ENCODE measurements around the gene LZTR1.

DNA sequence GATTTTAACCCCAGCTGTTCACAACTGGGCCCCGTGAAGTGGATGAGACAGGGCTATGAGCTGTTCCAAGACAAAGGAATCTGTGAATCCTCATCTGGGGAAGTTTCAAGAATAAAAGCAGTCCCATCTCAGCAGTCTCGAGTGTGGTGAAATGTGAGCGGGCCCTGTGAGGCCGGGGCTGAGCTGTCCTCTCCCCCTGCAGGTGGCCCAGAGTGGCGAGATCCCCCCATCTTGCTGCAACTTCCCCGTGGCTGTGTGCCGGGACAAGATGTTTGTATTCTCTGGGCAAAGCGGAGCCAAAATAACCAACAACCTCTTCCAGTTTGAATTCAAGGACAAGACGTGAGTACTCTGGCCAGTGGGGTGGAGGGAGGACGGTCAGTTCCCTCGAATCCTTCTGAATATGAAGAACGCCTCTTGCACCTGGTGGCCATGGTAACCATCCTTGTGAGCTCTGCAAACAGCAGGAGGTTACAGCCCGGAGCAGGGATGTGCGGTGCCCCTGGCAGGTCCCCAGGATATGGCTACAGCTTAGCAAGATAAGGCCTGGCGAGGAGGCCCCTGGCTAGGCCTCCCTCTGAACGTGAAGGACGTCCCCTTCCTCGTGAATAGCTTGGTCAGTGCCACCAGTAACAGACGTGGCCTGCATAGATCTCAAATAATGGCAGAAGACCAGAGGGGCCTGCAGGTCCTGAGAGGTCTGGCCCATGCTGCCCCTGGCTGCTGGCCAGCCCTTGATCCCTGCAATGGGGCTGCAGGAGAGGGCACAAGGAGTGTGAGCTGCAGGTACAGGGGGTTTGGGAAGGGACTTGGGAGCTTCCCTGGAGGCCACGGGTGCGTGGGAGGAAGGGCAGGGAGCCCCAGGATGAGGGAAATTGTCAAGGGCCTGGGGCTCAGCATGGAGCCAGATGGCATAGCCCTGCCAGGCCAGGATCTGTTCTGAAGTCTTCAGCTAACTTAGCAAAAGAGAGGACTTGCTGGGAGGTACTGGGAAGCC is 8.4 kb downstream of the LZTR1 start:
- TF ChIP-seq NR2C2 (IDR thresholded peaks at IDR 0.05; ENCODE audit: borderline replicate concordance, control insufficient read depth, insufficient read length, low read depth): no peak
- TF ChIP-seq, protein P1, sequence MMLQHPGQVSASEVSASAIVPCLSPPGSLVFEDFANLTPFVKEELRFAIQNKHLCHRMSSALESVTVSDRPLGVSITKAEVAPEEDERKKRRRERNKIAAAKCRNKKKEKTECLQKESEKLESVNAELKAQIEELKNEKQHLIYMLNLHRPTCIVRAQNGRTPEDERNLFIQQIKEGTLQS (IDR thresholded peaks at IDR 0.05; ENCODE audit: borderline replicate concordance, extremely low read depth, low read depth, low read length): no peak
- TF ChIP-seq JUND (IDR thresholded peaks at IDR 0.05; ENCODE audit: low read depth, low read length): no peak
- no peak for TF ChIP-seq HCFC1 (IDR thresholded peaks at IDR 0.05; ENCODE audit: low read length)
- no peak for TF ChIP-seq HDAC6 (IDR thresholded peaks at IDR 0.05; ENCODE audit: unreplicated experiment)
- TF ChIP-seq, protein P2, sequence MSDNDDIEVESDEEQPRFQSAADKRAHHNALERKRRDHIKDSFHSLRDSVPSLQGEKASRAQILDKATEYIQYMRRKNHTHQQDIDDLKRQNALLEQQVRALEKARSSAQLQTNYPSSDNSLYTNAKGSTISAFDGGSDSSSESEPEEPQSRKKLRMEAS (IDR thresholded peaks at IDR 0.05; ENCODE audit: low read depth, low read length): no peak
